Panc1 (cell line): ENCODE data around the gene TBC1D10B.

Source experiments
- CTCF ChIP-seq: fragments of 450-650 bp; IDR thresholded peaks from 2 replicates; pipeline ENCODE4 v1.5.1; 2017; ENCODE audit warnings: mild to moderate bottlenecking
- POLR2AphosphoS5 ChIP-seq: IDR thresholded peaks from 2 replicates; pipeline ENCODE4 v1.6.1; 2012; ENCODE audit warnings: mild to moderate bottlenecking, low read depth, low read length, moderate library complexity
- SIN3A ChIP-seq: IDR thresholded peaks from 2 replicates; pipeline ENCODE4 v1.6.1; 2012; ENCODE audit warnings: low read depth, mild to moderate bottlenecking, low read length, moderate library complexity, borderline replicate concordance; ENCODE audit not compliant: insufficient read depth

DNA sequence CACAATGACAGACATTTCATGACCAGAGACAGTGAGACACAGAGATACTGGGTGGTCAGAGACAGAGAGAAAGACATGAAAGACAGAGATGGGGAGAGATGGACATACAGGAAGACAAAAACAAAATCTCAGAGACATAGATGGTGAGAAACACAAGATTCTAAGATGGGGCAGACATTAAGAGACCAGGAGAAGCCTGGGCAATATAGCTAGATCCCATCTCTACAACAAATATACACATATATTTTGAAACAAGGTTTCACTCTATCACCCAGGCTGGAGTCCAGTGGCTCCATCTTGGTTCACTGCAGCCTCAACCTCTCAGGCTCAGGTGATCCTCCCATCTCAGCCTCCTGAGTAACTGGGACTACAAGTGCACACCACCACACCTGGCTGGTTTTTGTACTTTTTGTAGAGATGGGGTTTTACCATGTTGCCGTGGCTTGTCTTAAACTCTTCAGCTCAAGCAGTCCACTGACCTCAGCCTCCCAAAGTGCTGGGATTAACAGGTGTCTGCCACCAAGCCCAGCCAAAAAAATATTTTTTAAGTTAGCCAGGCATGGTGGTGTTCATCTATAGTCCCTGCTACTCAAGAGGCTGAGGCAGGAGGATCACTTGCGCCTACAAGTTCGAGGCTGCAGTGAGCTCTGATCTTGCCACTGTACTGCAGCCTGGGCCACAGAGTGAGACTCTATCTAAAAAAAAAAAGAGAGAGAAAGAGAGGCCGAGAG, 9.9 kb upstream of the TBC1D10B start:
- no peak for TF ChIP-seq CTCF
- no peak for TF ChIP-seq POLR2AphosphoS5
- no peak for TF ChIP-seq SIN3A
